ENCODE measurements around the gene ERG.

The ERG gene

DNA sequence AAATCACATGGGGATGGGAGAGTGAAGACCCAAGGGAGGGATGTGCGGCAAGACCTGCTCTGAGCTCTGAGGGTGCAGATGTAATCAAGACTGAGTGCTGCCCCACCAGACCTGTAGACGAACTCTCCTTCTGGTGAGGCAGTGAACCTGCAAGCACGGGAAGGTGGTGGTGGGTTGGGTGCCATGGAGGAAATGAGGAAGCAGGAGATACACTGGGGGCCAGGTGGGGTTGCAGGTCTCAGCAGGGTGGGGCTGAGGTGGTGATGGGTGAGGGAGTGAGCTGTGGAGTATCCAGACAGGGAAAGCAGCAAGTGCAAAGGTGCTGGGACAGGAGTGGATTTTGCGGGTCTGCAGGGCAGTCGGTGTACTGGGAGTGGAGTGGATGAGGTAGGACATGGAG is 139.2 kb downstream of the ERG start:
- no peak for DNase-seq

DNA sequence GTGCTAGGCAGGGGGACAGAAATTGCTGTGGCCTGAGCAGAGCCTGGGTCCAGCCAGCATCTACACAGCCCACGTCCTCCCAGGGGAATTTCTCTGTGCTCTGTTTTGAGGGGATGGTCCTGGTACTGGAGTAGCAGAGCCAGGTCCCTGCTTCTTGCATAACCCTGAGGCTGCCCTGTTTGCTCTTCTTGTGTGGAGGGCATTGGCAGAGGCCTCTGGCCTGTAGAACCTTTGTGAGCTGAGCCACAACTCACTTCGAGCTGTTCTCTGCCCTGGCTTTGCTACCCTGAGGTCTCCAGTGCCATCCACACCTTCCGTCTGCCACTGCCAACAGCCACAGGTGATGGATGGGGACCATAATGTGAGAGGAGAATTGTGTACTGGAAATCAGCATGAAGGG is 139.6 kb downstream of the ERG start:
- no peak for DNase-seq

DNA sequence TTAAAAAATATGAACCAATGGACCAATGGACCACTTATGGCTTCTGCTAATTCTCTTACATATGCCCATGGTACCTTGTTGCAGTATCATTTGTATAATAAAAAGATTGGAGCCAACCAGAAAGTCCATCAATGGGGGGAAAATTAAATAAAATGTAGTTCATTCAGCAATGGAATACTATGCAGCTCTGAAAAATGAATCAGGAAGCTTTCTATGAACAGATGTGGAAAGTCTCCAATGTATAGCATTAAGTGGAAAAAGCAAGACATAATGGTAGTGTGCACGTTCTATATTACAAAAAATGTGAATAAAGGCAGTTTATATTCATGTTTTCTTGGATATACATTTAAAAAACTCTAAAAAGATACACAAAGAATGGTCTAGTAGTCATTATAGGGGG is 140.2 kb downstream of the ERG start:
- DNase-seq = no peak

DNA sequence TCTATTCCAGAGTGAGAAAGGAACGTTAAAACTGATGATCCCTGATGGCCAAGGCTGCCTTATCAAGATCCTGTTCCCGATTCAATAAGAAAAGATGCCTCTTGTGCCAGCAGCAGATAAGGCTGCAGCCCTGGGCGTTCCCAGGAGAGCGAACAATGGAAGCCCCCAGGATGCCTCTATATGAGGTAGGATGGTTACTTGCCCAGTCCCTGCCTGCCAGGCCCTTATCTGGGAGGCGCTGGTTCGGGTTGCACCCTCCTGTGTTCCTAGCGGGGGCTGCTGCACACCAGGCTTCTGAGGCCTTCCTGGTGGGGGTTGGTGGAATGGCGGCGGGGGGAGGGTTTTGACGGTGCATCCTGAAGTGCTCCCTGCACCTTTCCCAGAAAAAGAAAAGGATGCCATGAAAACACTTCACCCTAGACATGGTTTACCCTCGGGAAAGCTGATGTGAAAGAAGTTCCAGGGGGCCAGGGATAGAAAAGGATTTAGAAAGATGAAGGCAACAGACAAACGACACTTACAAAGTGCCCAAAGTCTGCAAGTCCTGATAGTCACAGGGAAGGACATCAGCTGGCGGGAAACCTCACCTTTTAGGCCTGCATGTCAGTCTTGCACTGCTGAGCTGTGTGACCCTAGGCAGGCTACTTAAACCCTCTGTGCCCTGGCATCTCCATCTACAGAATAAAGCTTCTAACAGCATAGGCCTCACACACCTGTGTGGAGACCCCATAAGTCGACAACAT is 141.2 kb downstream of the ERG start:
- no peak for DNase-seq

DNA sequence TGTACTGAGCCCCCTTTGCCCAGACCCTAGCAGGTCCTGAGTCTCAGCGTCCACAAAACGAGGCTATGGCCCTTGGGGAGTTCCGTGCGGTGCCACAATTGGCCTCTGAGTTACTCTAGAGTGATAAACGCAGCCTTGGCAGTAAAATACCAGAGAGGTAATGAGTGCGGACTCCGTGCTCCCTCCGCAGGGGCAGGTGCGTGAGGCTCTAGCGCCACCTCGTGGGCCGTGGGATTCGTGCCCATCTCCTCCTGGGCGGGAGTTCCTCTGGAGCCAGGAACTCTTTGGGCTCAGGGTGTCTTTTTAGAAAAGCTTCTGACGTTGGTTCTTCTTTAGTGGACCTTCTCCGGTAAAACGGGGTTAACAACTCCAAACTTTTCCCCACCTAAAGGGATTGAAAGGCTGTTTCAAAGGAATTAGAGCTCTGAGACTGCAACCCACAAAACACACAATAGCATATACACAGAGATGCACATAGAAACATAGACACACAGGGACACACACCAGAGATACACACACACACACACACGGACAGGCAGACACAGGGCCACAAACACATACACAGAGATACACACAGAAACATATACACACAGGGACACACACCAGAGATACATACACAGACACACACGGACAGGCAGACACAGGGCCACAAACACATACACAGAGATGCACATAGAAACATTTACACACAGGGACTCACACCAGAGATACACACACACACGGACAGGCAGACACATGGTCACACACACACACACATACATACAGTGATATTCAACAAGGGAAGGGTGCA is 142.1 kb downstream of the ERG start:
- DNase-seq = peak in 44 of 51 donors; percentile 1 to 78 (median 39)

DNA sequence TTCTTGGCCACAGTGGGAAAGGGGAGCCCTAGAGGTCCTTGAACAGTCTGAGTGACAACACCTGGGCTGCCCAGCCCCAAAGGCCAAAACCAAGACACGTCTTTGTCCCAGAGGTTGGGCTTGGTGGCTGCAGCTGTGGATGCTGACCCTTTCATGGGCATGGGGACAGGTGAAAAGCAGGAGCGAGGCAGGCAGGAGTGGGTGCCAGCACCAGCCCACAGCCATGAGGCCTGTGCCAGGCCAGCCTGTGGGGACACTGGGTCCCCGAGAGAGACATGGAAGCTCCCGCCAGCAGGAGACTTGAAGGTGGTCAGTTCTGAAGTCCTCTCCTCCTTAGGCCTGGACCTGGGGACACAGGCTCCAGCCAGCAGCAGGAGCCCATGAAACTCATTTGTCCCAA is 142.9 kb downstream of the ERG start:
- no peak for DNase-seq

DNA sequence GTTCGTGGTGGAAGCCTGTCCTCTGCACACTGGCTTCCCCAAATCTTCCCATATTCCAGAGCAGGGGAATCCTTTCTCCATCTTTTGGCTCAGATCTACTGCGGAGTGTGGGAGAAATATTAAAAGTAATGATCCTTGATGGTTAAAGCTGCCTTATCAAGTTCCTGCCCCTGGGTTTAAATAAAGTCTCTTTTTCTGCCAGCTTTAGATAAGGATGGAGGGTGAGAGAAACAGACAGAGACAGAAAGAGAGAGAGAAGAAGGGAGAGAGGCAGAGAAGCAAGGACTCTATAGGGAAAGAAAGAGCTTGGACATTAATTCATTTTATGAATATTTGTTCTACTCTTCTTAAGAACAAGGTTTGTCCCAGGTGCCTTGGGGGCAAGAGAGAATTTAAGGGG is 143.5 kb downstream of the ERG start:
- DNase-seq = no peak

DNA sequence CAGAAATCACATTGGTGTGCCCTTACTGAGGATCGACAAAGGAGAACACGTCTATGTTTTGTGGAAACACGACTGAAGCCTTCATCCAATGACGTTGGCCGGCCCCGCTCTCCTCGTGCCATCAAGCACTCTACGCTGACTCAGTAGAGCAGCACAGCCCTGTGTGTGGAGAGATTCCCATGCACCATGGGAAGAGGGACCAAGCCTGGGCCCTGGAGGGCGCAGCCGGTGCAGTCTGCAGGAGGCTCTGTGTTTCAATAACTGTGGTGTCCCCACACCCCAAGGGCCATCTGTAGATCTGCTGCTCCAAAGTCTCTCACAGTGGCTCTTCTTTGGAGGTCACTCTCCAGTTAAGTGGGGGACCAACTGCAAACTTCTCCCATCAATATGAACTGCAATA is 144.0 kb downstream of the ERG start:
- no peak for DNase-seq

DNA sequence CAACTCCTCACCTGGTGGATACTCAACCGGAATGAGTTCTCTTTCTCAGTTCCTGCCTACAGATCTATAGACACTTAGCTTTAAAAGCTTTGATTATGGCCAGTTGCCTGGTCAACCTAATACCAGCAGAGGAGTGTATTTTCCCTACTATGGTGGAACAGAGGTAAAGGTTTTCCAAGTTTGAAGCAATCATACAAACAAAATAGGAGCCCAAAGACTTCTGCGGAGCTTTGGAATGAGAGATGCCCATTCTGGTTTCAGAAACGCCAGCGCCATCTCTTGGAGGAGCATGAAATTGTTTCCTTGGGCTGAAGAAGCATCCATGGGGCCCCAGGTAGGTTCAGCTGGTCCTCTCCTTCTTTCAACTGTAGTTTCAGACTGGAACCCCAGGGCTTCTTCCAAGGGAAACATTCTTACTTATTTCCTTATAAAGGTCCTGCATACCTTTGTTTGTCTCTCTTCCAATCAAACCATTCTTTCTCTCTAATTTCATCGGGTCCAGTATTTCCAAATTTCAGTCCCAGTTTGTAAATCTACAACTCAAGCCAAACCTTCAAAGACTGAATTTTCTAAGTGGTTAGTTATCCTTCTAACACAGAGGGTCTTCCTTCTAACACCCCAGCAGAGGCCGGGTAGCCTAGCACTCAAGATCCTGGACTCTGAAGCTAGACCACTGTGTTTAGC is 145.6 kb downstream of the ERG start:
- DNase-seq = peak in 12 of 51 donors; percentile 0 to 31 (median 9)

DNA sequence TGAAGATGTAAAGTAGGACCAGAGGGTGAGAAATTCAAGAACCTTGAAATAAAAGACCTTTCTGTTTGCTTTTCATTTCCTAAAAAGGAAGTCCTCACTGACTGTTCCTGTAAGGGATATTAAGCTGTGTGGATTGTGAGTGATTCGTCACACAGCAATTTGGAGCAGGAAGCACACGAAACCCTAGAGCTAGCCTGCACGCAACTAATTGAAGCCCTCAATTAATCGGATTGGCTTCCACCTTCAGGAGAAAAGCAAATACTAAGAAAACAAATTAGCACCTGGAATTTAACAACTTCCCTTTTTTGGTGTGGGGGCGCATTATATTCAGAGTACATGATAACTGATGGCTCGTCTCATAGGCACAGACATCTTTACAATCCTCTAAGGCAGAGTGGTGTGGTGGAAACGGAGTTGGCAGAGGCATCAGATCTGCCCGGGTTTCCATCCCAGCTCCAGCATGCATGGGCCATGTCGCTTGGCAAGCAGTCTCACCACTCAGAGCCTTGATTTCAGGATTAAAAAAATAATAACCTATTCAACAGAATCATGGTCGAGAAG is 146.2 kb downstream of the ERG start:
- DNase-seq = no peak

DNA sequence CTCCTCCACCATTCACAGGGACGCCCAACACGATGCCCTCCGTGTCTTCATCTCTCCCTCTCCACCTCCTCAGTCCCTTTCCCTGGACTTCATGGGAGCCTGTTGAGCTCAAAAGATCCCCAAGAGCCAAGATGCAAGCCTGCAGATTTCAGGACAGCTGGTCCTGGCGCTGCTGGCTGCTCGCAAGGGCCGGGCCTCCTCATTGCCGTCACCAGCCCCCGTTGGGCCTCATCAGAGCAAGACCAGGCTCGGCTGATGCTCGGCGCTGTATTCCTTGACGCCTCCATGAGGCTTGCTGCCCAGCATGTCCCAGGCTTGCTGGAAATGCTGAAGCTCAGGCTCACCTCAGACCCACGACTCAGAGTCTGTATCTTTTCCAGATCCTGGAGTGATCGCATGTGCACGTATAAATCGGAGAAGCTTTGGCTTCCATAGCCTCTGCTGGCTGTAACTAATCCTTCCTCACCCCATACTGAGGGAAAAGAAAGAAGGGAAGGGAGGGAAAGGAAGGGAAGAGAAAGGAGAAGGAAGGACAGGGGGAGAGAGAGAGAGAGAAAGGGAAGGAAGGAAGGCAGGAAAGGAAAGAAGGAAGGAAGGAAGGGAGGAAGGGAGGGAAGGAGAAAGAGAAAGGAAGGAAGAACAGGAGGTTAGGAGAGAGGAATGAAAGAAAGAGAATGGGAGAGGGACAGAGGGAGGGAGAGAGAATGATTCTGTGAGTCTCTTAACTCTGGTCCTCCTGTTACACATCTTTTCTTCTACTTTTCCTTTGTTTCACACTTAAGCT is 146.9 kb downstream of the ERG start:
- no peak for DNase-seq

DNA sequence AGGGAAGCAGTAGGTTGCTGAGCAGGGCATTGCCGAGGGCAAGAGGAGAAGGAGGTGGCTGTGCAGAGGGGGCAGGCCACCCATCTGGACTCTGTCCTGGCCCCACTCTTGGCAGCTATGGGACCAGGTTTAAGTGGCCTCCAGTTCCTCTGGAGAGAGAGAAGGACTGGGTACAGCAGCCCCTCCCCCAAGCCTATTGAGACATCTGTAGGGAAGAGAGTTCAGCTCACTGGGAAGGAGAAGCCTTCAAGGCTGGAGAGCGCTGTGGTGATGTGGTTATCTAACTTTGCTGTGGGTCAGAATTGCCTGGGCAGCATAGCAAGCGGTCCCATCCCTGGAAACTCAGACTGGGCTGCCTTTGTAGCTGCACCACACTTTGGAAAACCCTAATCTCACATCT is 147.6 kb downstream of the ERG start:
- DNase-seq = no peak

DNA sequence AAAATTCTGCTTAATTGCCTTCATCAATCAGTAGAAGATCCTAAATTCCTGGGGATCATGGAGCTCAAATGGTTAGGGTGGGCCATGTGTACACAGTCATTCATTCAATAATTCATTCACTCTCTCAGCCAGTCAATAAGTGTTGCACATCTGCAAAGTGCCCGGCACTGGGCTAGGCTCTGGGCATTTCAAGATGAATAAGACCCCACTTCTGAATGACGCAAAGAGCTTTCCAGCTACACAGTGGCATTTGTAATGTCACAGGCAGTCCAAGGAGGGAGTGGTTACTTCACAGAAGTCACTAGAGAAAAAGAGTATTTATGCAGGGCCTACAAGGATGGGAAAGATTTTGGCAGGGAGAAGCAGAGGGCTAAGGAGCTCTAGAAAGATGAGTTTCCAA is 148.3 kb downstream of the ERG start:
- DNase-seq = no peak

DNA sequence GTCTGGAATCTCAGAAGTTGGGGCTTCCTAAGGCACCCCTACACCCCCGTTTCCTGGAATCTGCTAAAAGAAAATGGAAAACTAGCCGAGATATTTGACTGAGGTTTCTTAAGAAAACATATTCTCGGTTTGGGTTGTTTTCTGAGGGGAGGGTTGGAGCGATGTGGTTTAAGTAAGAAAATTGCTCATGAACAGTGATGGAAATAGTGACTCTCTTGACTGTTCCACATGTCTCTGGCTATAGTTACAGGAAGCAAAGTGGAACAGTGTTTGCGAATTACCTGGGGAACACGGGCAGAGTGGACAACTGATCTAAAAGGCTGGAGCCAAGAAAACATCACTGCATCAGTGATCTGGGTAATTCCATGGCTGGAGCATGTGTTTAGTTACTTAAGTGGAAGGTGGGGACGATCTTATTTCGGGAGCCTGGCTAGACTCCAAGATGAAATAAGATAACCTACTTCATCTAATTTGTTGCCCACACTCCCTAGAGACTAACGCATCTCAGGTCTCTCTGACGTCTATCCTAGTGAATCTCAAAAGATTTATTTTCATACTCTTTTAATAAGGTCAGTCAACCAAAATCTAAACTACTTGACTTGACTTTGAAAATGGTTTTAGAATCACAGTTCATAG is 149.0 kb downstream of the ERG start:
- DNase-seq = no peak

DNA sequence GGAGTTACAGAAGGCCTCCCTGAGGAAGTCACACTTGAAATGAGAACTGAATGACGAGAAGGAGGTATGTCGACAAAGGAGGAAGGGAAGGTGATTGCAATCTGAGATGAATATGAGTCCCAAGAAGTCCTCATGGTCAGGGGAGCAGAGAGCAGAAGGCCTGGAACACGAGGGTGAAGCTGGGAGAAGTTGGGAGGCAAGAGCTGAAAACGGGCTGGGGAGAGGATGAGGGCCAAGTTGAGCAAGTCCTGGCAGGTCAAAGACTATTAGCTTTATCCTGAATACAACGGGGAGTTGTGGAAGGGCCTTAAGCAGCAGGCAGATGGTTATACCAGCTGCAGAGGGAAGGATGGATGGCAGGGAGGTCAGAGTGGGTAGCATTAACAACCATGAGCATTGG is 152.0 kb downstream of the ERG start:
- DNase-seq = no peak

DNA sequence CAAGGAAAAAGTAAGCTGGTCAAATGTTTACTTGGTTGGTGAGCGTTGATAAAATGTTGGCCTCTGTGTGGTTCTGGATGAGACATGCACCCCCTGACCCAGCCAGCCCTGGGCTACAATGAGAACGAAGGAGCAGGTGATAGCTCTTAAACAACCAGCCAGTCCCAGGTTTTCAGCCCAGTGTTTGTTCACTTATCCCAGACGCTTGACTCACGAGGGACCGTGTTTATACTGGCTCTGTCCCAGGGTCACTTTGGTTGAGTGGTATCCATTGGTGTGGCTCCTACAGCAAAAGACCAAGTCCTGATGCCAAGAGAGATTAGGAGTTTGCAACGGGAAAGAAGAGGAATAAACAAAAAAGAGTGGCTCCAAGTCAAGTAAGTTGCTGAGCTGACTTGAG is 154.6 kb downstream of the ERG start:
- DNase-seq = no peak

DNA sequence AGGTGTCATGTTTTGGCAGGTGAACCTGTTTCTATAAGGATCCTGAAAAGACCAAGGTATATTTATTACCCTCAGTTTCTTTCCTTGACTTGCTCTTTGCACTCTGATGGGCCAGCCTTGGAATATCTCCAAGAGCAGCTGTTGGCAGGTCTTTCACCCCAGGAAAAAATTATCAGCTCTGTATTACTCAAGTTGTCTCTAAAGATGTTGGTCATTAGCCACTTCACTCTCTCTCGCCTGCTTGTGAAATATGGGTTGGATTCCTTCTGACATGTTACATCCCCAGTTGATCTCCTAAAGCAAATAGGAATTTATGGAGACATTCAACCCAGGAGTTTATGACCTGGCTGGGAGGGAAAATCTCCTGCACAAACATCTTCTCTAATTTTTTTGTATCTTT is 155.5 kb downstream of the ERG start:
- no peak for DNase-seq

DNA sequence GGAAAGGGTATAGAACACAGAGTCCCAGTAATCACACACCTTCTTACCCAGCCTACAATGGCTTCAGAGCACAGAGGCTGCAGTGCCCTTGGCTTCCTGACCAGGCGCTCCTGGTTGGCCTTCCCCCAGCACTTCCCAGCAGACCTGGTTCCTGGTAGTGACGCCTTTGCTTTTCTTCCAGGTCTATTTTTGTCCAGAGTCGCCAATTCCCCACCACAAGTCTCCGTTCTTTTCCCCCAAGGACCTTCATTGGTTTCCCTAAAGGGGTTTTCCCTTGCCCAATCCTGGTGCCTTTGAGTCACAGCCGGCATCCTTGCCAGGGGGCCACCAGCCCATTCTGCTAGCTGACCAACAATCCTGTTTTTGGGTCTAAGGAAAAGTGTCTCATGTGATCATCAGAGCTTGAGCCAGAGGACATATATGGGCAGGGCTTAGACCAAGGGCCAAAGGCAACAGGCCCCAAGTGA is 156.7 kb downstream of the ERG start:
- no peak for DNase-seq

DNA sequence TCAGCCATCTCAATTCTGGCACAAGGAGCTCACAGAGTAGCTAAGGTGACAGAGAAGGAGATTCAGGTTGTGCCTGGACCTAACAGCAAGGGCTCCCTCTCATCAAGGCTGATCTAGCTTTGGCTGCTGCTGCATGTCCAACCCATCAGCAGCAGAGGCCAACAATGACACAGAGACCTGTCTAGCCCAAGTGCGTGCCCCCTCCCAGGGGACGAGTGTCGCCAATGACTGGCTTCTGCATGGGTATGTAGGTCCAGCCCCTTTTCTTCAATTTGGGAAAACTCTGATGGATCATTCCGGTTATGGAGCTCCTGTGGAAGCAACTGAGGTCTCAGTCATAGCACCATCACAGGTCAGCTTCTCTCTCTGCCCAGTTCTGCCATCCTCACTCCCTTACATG is 158.1 kb downstream of the ERG start:
- no peak for DNase-seq

DNA sequence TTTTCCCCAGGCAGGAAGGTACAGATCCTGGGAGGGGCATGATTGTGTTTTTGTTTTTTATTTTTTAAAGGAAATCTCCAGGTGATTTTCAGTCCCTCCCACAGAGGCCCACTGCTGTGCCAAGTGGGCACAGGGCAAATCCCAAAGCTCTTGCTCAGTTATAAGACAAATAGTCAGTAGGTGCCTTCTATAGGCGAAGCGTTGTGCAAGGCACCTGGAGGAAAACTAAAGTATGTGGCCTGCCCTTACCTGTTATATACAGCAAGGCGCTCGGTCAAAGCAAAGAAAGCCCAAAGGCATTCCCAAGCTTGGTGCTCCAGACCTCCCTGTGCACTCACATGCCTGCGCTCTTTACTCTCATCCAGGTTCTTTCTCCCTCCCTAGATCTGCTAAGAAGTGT is 160.5 kb downstream of the ERG start:
- DNase-seq = no peak

DNA sequence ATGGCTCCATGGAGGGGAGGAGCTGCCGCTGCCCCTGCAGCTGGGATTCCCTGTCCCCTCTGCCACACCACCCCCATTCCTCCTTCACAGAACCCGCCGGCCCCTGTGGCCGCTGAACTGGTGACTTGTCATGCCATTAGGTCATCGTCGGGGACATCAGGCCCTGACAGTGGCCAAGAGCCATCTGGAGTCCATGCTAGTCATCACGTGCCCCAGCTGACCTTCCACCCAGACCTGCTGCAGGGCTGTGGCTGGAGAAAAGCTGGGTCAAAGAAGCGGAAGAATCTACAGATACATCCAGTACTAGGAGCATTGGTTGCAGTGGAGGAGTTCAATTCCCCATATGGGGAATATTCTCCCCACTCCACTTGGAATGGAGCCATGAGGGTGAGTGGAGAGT is 163.4 kb downstream of the ERG start:
- DNase-seq = peak in 2 of 51 donors; percentile 4 to 9
